Ishikawa (cell line): ENCODE results near the gene STRN3.

Source experiments
- CEBPB ChIP-seq: IDR thresholded peaks from 2 replicates; pipeline ENCODE4 v1.6.1; 2012
- CREB1 ChIP-seq: IDR thresholded peaks from 2 replicates; pipeline ENCODE4 v1.6.1; 2012; ENCODE audit warnings: low read depth
- EGR1 ChIP-seq: IDR thresholded peaks from 2 replicates; pipeline ENCODE4 v1.6.1; 2012
- EP300 ChIP-seq: IDR thresholded peaks from 2 replicates; pipeline ENCODE4 v1.6.1; 2012; ENCODE audit warnings: borderline replicate concordance
- FOXM1 ChIP-seq: IDR thresholded peaks from 2 replicates; pipeline ENCODE4 v1.6.1; 2012; ENCODE audit warnings: low read depth, borderline replicate concordance
- NFIC ChIP-seq: IDR thresholded peaks from 2 replicates; pipeline ENCODE4 v1.6.1; 2012
- RAD21 ChIP-seq: IDR thresholded peaks from 2 replicates; pipeline ENCODE4 v1.6.1; 2012; ENCODE audit warnings: low read depth
- TAF1 ChIP-seq: IDR thresholded peaks from 2 replicates; pipeline ENCODE4 v1.6.1; 2012; ENCODE audit warnings: low read depth, mild to moderate bottlenecking
- TCF12 ChIP-seq: IDR thresholded peaks from 2 replicates; pipeline ENCODE4 v1.6.1; 2012; ENCODE audit warnings: low read depth
- TEAD4 ChIP-seq: IDR thresholded peaks from 2 replicates; pipeline ENCODE4 v1.6.1; 2012
- YY1 ChIP-seq: IDR thresholded peaks from 2 replicates; pipeline ENCODE4 v1.6.1; 2012; ENCODE audit warnings: low read depth
- ZBTB7A ChIP-seq: IDR thresholded peaks from 2 replicates; pipeline ENCODE4 v1.6.1; 2012; ENCODE audit warnings: low read depth
- TF ChIP-seq, protein P1 (sequence below): IDR thresholded peaks from 2 replicates; pipeline ENCODE4 v1.6.1; 2012
- TF ChIP-seq, protein P2 (sequence below): IDR thresholded peaks from 2 replicates; pipeline ENCODE4 v1.6.1; 2012; ENCODE audit warnings: low read depth, mild to moderate bottlenecking
- TF ChIP-seq, protein P3 (sequence below): IDR thresholded peaks from 2 replicates; pipeline ENCODE4 v1.6.1; 2012

STRN3 gene

DNA sequence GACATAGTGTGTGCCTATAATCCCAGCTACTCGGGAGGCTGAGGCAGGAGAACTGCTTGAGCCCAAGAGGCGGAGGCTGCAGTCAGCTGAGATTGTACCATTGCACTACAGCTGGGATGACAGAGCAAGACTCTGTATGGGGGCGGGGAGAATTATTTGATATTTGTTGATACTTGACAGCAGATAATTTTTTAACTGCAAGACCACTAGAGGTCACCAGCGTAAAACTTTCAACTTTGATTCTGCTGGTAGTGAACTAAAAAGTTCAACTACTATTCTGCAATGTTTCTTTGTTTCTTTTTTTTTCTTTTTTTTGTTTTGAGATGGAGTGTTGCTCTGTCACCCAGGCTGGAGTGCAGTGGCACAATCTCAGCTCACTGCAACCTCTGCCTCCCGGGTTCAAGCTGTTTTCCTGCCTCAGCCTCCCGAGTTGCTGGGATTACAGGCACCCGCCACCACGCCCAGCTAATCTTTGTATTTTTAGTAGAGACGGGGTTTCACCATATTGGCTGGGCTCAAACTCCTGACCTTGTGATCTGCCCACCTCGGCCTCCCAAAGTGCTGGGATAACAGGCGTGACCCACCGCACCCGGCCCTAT is 46.0 kb downstream of the STRN3 start:
- peak; percentile 68 for TF ChIP-seq RAD21

DNA sequence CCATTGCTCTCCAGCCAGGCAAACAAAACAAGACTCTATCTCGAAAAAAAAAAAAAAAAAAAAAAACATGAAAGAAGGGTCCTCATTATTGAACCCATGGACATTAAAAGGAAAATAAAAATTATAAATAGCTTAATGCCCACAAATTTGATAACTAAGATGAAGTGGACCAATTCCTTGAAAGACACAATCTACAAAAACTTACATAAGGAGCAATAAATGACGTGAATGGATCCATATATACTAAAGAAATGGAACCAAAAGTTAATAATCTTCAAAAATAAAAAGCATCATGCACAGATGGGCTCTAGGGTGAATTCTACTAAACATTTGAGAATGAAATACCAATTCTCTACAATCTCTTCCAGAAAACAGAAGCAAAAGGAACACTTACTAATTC is 48.4 kb downstream of the STRN3 start:
- TF ChIP-seq, protein P1, sequence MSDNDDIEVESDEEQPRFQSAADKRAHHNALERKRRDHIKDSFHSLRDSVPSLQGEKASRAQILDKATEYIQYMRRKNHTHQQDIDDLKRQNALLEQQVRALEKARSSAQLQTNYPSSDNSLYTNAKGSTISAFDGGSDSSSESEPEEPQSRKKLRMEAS, result no peak
- no peak for TF ChIP-seq ZBTB7A
- no peak for TF ChIP-seq FOXM1
- no peak for TF ChIP-seq EGR1
- no peak for TF ChIP-seq YY1
- TF ChIP-seq TCF12, result no peak
- TF ChIP-seq TAF1, result no peak
- TF ChIP-seq, protein P2, sequence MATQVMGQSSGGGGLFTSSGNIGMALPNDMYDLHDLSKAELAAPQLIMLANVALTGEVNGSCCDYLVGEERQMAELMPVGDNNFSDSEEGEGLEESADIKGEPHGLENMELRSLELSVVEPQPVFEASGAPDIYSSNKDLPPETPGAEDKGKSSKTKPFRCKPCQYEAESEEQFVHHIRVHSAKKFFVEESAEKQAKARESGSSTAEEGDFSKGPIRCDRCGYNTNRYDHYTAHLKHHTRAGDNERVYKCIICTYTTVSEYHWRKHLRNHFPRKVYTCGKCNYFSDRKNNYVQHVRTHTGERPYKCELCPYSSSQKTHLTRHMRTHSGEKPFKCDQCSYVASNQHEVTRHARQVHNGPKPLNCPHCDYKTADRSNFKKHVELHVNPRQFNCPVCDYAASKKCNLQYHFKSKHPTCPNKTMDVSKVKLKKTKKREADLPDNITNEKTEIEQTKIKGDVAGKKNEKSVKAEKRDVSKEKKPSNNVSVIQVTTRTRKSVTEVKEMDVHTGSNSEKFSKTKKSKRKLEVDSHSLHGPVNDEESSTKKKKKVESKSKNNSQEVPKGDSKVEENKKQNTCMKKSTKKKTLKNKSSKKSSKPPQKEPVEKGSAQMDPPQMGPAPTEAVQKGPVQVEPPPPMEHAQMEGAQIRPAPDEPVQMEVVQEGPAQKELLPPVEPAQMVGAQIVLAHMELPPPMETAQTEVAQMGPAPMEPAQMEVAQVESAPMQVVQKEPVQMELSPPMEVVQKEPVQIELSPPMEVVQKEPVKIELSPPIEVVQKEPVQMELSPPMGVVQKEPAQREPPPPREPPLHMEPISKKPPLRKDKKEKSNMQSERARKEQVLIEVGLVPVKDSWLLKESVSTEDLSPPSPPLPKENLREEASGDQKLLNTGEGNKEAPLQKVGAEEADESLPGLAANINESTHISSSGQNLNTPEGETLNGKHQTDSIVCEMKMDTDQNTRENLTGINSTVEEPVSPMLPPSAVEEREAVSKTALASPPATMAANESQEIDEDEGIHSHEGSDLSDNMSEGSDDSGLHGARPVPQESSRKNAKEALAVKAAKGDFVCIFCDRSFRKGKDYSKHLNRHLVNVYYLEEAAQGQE, result no peak
- no peak for TF ChIP-seq CREB1
- no peak for TF ChIP-seq TEAD4
- TF ChIP-seq NFIC, result no peak
- no peak for TF ChIP-seq RAD21
- TF ChIP-seq CEBPB, result no peak
- TF ChIP-seq EP300, result no peak
- TF ChIP-seq, protein P3, sequence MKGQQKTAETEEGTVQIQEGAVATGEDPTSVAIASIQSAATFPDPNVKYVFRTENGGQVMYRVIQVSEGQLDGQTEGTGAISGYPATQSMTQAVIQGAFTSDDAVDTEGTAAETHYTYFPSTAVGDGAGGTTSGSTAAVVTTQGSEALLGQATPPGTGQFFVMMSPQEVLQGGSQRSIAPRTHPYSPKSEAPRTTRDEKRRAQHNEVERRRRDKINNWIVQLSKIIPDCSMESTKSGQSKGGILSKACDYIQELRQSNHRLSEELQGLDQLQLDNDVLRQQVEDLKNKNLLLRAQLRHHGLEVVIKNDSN, result no peak

DNA sequence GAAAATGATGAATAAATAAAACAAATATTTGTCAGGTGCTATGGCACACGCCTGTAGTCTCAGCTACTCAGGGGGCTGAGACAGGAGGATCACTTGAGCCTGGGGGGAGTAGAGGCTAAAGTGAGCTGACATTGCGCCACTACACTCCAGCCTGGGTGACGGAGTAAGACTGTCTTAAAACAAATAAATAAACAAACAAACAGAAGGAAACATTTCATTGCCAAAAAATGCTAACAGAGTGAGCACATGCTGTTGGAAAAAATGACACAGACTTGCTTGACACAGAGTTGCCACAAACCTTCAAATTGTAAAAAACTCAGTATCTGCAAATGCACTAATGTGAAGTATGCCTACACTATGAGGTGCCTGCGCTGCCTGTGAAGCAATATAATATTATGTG is 51.6 kb downstream of the STRN3 start:
- TF ChIP-seq EGR1 (no peak), TAF1 (no peak), ZBTB7A (no peak), CEBPB (no peak), RAD21 (no peak), EP300 (no peak), CREB1 (no peak), TEAD4 (no peak), NFIC (no peak)
- TF ChIP-seq, protein P2, result no peak
- TF ChIP-seq, protein P3, result no peak
- TF ChIP-seq, protein P1, result no peak

DNA sequence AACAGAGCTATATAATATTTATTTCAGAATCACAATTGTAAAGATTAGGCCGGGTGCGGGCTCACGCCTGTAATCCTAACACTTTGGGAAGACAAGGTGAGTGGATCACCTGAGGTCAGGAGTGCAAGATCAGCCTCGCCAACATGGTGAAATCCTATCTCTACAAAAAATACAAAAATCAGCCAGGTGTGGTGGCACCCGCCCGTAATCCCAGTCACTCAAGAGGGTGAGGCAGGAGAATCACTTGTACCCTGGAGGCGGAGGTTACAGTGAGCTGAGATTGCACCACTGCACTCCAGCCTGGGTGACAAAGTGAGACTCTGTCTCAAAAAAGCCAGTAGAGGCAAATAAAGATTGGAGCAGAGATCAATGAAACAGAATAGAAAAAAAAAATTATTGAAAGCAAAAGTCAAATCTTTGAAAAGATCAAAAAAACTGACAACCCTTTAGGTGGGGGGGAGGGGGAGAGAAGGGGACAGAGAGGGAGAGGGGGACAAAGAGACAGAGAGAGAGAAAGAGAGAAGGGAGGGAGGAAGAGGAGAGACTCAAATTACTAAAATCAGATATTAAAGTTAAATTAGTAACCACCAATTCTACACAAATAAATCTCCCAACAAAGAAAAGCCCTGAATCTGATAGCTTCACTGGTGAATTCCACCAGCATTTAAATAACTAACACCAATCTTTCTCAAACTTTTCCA is 53.1 kb downstream of the STRN3 start:
- TF ChIP-seq, protein P2, result no peak
- TF ChIP-seq, protein P3, result no peak
- TF ChIP-seq YY1 (no peak), CREB1 (no peak), RAD21 (no peak), CEBPB (no peak), EGR1 (no peak), TAF1 (no peak), TEAD4 (no peak), FOXM1 (no peak), NFIC (no peak), EP300 (no peak), ZBTB7A (no peak), TCF12 (no peak)
- TF ChIP-seq, protein P1, result no peak
